ENCODE results near the gene GTF3C5. TPM values are rescaled to one million over a fixed set of nuclear protein-coding genes. Genes with fewer than 3 reads are reported as not detected.

The GTF3C5 gene
- total and polyA plus RNA-seq, 9 of the 15 experiments (the other 6 are each of a cell fraction or from before 2014, with no cell fraction given): 3.8 to 118 (median 83.7) TPM

DNA sequence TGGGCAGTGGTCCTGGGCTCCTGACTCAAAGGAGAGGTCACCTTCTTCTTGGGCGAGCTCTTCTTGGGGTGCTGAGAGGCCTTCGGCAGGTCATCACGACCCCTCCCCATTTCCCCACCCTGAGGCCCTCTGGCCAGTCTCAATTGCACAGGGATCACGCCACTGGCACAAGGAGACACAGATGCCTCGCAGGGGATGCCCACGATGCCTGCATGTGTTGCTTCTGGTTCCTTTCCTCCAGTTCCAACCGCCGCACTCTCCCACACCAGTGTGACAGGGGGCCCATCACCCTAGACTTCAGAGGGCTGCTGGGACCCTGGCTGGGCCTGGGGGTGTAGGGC lies 32.3 kb downstream of the GTF3C5 start:
- no peak overlapping the region for H3K4me2 ChIP-seq (ENCODE audit: insufficient read depth, low read length)
- WGBS (ENCODE audit: insufficient coverage, low coverage, missing lambda C conversion rate): 65% methylated on average over 7 of the region's 8 CpGs
- peaks cover 3% of the 10 kb centered on the region; the same call in 1 of the 3 replicates for H3K36me3 ChIP-seq (ENCODE audit: control insufficient read depth, insufficient read depth, low read length)
- no peak overlapping the region for H3K27ac ChIP-seq (ENCODE audit: extremely low read depth, low read depth, low read length)
- peaks cover 20 to 53% of the 10 kb centered on the region in 2 experiments for H3K4me1 ChIP-seq (replicated peaks in 1 of 2; ENCODE audit: control insufficient read depth in 2 of 2, insufficient read depth in 2 of 2, low read length in 2 of 2)
- H4K20me1 ChIP-seq (replicated peaks; ENCODE audit: control insufficient read depth, insufficient read depth, low read length): no peaks in the 10 kb centered on the region; the same call in 1 of the 2 replicates
- no peaks in the 10 kb centered on the region for H3K9me1 ChIP-seq (ENCODE audit: control insufficient read depth, insufficient read depth, low read length)
- FAIRE-seq: peak; percentile 6
- H3K9ac ChIP-seq (ENCODE audit: insufficient read depth in 1 of 2, low read depth in 2 of 2, low read length in 2 of 2): peak overlapping the region in 1 of 2 experiments; percentile 52; a peak in 1 of 4 replicates
- ChIA-PET CTCF (ENCODE audit: low intra/inter-chr PET ratio) (no interaction called here), POLR2A (interaction anchor here (1.2 kb wide), 1 partner anchor 33 kb away, joined by 5 read pairs; the partner anchor contains the start of gene GTF3C5)
- intact Hi-C loops (cut with micrococcal nuclease) (no loop called here), in situ Hi-C loops (cut with MboI) (no loop called here)
- H3K79me2 ChIP-seq (ENCODE audit: control insufficient read depth, insufficient read depth, low read length): no peaks in the 10 kb centered on the region
- H3K4me3 ChIP-seq: no peak overlapping the region
- H2AFZ ChIP-seq (ENCODE audit: low read depth, low read length): no peak overlapping the region
- no peaks in the 10 kb centered on the region for H3K9me3 ChIP-seq (replicated peaks; ENCODE audit: control insufficient read depth, insufficient read depth, low read depth, low read length)
- no TSS peak for BruUV-seq (replicated peaks)
- H3K27me3 ChIP-seq (ENCODE audit: control insufficient read depth in 2 of 2, insufficient read depth in 2 of 2, low read length in 2 of 2): no peaks in the 10 kb centered on the region
- no peak for ATAC-seq
- no peak for DNase-seq (ENCODE audit: extremely low read depth in 1 of 4, low spot score in 3 of 4)
- TF ChIP-seq CREBBP (IDR thresholded peaks at IDR 0.05; ENCODE audit: low read depth, low read length) (no peak), GATAD2A (IDR thresholded peaks at IDR 0.05) (no peak), SP1 (CRISPR knock-in tag; IDR thresholded peaks at IDR 0.05) (no peak), ZNF717 (CRISPR knock-in tag; IDR thresholded peaks at IDR 0.05) (no peak), RUNX1 (IDR thresholded peaks at IDR 0.05; ENCODE audit: low read depth) (no peak), NR2C2 (CRISPR knock-in tag; IDR thresholded peaks at IDR 0.05) (no peak), NR2C2 (tag; IDR thresholded peaks at IDR 0.05) (no peak), ZNF695 (CRISPR knock-in tag; IDR thresholded peaks at IDR 0.05) (no peak), HNRNPH1 (optimal IDR thresholded peaks at IDR 0.05; ENCODE audit: low read depth, low read length) (no peak), NFYB (IDR thresholded peaks at IDR 0.05; ENCODE audit: extremely low read depth, insufficient read length) (no peak), RCOR1 (IDR thresholded peaks at IDR 0.05; ENCODE audit: borderline replicate concordance in 1 of 2, low read depth in 2 of 2, low read length in 2 of 2) (no peak)
- TF ChIP-seq, protein P1, sequence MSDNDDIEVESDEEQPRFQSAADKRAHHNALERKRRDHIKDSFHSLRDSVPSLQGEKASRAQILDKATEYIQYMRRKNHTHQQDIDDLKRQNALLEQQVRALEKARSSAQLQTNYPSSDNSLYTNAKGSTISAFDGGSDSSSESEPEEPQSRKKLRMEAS (CRISPR knock-in tag; IDR thresholded peaks at IDR 0.05): no peak
- TF ChIP-seq, protein P2, sequence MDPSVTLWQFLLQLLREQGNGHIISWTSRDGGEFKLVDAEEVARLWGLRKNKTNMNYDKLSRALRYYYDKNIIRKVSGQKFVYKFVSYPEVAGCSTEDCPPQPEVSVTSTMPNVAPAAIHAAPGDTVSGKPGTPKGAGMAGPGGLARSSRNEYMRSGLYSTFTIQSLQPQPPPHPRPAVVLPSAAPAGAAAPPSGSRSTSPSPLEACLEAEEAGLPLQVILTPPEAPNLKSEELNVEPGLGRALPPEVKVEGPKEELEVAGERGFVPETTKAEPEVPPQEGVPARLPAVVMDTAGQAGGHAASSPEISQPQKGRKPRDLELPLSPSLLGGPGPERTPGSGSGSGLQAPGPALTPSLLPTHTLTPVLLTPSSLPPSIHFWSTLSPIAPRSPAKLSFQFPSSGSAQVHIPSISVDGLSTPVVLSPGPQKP (CRISPR knock-in tag; IDR thresholded peaks at IDR 0.05): no peak
- TF ChIP-seq, protein P3, sequence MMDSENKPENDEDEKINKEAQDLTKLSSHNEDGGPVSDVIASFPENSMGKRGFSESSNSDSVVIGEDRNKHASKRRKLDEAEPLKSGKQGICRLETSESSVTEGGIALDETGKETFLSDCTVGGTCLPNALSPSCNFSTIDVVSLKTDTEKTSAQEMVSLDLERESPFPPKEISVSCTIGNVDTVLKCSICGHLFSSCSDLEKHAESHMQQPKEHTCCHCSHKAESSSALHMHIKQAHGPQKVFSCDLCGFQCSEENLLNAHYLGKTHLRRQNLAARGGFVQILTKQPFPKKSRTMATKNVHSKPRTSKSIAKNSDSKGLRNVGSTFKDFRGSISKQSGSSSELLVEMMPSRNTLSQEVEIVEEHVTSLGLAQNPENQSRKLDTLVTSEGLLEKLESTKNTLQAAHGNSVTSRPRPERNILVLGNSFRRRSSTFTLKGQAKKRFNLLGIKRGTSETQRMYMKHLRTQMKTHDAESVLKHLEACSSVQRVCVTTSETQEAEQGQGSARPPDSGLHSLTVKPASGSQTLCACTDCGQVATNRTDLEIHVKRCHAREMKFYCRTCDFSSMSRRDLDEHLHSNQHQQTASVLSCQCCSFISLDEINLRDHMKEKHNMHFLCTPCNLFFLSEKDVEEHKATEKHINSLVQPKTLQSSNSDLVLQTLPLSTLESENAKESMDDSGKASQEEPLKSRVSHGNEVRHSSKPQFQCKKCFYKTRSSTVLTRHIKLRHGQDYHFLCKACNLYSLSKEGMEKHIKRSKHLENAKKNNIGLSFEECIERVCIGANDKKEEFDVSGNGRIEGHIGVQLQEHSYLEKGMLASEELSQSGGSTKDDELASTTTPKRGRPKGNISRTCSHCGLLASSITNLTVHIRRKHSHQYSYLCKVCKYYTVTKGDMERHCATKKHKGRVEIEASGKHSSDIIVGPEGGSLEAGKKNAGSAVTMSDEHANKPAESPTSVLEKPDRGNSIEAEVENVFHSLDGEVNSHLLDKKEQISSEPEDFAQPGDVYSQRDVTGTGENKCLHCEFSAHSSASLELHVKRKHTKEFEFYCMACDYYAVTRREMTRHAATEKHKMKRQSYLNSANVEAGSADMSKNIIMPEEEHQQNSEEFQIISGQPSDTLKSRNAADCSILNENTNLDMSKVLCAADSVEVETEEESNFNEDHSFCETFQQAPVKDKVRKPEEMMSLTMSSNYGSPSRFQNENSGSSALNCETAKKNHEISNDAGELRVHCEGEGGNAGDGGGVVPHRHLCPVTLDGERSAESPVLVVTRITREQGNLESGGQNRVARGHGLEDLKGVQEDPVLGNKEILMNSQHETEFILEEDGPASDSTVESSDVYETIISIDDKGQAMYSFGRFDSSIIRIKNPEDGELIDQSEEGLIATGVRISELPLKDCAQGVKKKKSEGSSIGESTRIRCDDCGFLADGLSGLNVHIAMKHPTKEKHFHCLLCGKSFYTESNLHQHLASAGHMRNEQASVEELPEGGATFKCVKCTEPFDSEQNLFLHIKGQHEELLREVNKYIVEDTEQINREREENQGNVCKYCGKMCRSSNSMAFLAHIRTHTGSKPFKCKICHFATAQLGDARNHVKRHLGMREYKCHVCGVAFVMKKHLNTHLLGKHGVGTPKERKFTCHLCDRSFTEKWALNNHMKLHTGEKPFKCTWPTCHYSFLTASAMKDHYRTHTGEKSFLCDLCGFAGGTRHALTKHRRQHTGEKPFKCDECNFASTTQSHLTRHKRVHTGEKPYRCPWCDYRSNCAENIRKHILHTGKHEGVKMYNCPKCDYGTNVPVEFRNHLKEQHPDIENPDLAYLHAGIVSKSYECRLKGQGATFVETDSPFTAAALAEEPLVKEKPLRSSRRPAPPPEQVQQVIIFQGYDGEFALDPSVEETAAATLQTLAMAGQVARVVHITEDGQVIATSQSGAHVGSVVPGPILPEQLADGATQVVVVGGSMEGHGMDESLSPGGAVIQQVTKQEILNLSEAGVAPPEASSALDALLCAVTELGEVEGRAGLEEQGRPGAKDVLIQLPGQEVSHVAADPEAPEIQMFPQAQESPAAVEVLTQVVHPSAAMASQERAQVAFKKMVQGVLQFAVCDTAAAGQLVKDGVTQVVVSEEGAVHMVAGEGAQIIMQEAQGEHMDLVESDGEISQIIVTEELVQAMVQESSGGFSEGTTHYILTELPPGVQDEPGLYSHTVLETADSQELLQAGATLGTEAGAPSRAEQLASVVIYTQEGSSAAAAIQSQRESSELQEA (IDR thresholded peaks at IDR 0.05; ENCODE audit: low read depth): no peak
